Right forelimb (tissue), 1 donor: ENCODE data around the gene HYI.

Experiments
- DNase-seq: peaks from one replicate; pipeline ENCODE4 v3.0.0-alpha.2; 2018

The HYI gene

GRCh38 chr1:43444151-43444828, 9.4 kb downstream of the HYI start:
- DNase-seq: no peak

- DNase-seq: no peak
Observed at GRCh38 chr1:43443197-43443946, 10.4 kb downstream of the HYI start.

- peak; percentile 42 for DNase-seq
Observed at GRCh38 chr1:43442756-43443155, 11.0 kb downstream of the HYI start.

GRCh38 chr1:43441894-43442637, 11.7 kb downstream of the HYI start:
- DNase-seq: peak; percentile 38

GRCh38 chr1:43441166-43441893, 12.4 kb downstream of the HYI start:
- DNase-seq: peak; percentile 43

- DNase-seq: no peak
Observed at GRCh38 chr1:43440358-43440757, 13.4 kb downstream of the HYI start.

GRCh38 chr1:43439781-43440180, 13.9 kb downstream of the HYI start:
- DNase-seq: peak; percentile 41

- peak; percentile 23 for DNase-seq
Observed at GRCh38 chr1:43438953-43439581, 14.7 kb downstream of the HYI start.

- no peak for DNase-seq
Observed at GRCh38 chr1:43438576-43438952, 15.2 kb downstream of the HYI start.

GRCh38 chr1:43438006-43438405, 15.7 kb downstream of the HYI start:
- no peak for DNase-seq

GRCh38 chr1:43437031-43437973, 16.4 kb downstream of the HYI start:
- DNase-seq: peak; percentile 38

GRCh38 chr1:43436371-43436770, 17.4 kb downstream of the HYI start:
- peak; percentile 30 for DNase-seq

- DNase-seq: peak; percentile 51
Observed at GRCh38 chr1:43435146-43436145, 18.3 kb downstream of the HYI start.

GRCh38 chr1:43434256-43434655, 19.5 kb downstream of the HYI start:
- DNase-seq: peak; percentile 27

GRCh38 chr1:43432907-43433306, 20.8 kb downstream of the HYI start:
- peak; percentile 9 for DNase-seq

- DNase-seq: peak; percentile 29
Observed at GRCh38 chr1:43432171-43432860, 21.4 kb downstream of the HYI start.

- DNase-seq: no peak
Observed at GRCh38 chr1:43431676-43432075, 22.1 kb downstream of the HYI start.

GRCh38 chr1:43430831-43431230, 22.9 kb downstream of the HYI start:
- no peak for DNase-seq

GRCh38 chr1:43427941-43428340, 25.8 kb downstream of the HYI start:
- DNase-seq: no peak
